GM18499 (cell line): ENCODE results near the gene SLC19A3.
"Not testable (repeated sequence)": the region's sequence is repeated elsewhere in the genome, so short reads cannot be mapped to it uniquely, and the experiment has no call there.

ENCODE experiments used
- ATAC-seq: cut with Tn5 transposase; IDR thresholded peaks from one replicate; pipeline ENCODE4 v1.9.1; 2021; ENCODE audit warnings: moderate number of reproducible peaks; ENCODE audit not compliant: insufficient read depth, unreplicated experiment

The SLC19A3 gene

DNA sequence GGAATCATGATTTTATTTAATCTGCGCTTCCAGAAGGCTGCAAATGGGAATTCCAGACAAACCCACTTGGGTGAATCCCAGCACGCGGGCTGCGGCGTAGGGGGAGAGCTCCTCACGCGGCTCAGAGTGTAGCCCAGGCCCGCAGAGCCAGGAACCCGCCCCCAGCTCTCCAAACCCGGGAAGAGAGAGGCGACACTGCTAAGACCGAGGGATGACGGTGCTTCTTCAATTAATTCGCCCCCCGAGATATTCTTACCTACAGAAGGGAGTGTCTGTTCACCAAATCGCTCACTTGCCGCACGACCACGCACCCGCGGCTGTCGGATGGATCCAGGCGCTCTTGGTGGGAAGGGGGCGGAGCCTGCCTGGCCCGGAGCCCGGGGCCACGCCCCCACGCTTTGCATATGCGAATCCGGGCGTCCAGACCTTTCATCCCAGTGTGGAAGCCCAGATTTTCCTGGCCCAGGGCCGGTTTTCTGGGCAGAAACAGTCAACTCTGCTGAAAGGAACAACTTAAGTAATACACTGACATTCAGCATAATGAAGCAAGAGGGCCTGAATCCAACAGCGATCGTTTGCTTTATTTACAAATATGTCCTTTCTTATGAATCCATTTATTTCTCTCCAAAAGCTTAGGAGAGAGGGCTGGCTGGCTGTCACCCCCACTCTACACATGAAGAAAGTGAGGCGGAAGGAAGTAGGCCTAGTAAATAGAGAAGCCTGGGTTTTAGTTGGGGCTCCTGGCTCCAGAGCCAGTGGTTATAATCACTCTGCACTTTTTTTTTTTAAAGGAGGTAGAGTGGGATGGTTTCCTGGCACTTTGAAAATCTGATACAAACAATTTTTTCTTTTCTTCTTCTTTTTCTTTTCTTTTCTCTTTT, at the start of gene SLC19A3:
Gene SLC19A3 (minus strand): TSS at position 342 of the 881 bp plus-strand sequence. CDS start 15,710 bp downstream, outside the sequence.
- ATAC-seq: no peak

DNA sequence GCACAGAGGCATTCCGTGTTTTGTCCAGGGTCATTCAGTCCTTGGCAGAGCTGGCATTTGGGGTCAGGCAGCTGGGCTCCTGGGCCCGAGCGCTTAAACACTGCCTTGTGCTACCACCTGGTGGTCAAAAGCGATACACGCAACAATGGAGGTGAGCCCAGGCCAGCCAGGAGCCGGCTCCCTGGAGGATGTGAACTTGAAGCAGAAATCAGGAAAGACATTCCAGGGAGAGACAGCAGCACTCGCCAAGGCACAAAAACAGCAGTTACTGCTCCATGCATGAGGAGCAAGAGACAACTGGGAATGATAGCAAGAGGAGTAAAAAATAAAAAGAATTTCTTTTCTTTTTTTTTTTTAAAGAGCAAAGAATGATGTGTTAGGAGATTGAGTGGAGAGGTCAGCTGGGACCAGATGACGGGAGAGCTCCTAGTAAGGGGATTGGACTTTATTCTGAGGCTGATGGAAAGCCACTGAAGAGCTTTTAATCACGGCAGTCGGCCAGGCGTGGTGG, 48.6 kb upstream of the SLC19A3 start:
- peak; percentile 91 for ATAC-seq

DNA sequence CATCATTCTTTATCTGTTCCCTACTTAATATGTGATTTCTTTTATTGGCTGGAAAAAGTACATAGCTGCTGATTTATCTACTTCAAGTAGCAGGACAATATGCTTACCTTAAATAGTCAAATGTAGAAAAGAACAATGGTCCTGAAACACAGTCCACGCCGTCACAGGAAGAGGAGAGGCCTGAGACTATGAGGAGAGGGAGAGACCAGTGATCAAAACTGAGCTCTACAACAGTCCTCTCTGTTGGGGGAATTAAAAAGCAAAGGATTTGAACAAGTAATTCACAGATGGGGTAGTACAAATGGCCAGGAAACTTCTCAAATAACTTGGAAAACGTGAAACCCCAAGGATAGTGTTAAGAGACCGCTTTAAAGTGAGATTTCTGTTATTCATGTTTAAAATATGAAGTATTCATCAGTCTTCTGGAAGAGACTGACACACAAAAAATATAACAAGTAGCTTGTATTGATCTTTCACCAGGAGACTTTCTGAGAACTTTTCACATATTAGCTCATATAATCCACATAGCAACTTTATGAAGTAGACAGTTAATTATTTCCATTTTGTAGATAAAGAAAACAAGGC, 48.1 kb upstream of the SLC19A3 start:
- ATAC-seq: no peak

DNA sequence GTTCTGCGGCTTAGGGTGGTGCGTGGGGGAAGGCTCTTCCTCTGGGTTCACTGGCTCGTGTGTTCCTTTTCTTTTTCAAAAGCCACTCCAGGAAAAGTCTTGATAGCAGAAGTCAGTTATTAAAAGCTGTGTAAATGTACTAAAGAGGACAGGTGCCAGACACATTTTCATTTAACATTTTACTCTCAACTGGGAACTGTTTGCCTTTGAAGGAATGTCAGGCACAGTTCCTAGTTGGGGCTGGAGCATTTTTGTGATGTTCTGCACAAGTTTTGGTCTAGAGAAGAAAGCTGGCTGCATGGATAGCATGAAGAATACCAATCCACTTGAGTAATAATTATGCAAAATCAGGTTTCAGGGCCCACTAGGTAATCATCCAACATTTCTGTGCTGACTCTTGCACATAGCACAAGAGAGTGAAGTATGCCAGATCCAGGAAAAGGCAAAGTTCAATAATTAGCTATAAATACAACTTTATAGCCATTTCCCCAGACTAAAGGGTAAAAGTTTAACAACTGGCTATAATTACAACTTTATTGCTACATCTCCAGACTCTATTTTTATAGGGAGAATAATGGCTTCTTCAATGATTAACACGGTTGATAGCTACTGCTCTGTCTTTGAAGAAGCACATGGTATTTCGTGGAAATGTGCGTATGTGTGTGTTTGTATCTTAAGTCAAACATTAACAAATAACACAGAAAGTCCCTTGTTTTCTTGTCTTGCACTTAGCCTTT, 44.1 kb upstream of the SLC19A3 start:
- ATAC-seq: no peak

DNA sequence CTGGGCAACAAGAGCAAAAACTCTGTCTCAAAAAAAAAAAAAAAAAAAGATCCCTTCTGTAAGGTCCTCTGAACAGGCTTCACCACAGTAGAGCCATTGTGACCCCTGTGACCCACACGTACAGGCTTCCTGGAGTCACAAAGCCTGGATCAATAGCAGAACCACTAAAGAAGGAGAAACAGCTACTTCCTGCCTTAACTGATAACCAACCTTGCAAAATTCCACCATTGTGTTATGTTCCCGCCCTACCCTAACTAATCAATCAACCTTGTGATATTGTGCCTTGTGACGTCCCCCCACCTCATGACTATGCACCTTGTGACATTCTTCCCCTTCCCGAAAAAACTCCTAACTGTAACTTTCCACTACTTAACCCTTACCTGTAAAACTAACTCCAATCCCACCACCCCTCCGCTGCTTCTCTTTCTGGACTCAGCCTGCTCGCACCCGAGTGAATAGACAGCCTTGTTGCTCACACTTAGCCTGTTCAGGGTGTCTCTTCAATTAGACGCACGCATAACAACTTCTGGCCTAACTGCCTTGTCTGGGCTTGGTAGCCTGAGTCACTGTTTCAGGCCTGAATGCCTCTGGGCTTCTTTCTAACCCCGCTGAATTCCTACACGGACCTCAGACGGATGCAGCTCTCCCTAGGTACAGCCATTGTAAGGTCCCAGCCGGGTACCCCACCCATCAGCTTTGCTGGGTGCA, 41.7 kb upstream of the SLC19A3 start:
- ATAC-seq: no peak

DNA sequence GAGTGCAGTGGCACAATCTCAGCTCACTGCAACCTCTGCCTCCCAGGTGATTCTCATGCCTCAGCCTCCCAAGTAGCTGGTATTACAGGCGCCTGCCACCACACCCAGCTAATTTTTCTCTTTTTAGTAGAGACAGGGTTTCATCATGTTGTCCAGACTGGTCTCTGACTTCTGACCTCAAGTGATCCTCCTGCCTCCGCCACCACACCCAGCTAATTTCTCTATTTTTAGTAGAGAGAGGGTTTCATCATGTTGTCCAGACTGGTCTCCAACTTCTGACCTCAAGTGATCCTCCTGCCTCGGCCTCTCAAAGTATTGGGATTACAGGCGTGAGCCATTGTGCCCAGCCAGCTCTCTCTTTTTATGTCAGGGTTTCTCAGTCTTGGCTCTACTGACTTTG, 38.4 kb upstream of the SLC19A3 start:
- not testable (repeated sequence) for ATAC-seq

DNA sequence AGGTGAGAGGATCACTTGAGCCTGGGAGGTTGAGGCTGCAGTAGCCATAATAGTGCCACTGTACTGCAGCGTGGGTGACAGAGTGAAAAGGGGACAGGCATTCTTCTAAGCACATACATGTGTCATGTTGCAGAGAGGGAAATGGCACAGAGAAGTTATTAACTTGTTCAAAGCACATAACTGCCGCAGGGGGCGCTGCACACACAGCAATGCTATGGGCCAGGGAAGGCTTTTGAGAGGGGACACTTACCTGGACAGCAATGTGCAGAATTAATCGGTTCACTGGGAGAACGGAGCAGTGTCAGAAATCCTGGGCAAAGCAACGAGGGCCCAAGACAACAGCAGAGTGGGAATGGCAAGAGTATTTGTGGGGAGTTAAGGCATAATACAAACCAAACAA, 30.3 kb upstream of the SLC19A3 start:
- ATAC-seq: no peak

DNA sequence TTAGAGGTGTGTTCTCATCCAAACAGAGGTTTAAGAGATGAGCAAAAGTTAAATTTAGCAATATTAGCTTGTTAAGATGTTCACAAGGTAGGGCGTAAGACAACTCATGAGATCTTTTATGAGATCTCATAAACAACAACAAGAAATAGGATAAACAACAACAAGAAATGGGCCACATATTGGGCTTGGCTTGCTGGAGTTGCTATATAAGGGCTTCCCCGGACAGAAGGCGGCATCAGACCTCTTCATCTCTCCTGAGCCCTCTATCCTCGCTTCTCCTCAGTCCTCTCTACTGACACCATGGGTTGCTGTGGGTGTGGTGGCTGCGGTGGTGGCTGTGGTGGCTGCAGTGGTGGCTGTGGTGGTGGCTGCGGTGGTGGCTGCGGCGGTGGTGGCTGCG, 27.8 kb upstream of the SLC19A3 start, which contains the start of gene SCYGR8:
Gene SCYGR8 (plus strand): TSS at position 301 of the 400 bp plus-strand sequence. CDS start 0 bp downstream, at position 301.
- ATAC-seq: no peak

DNA sequence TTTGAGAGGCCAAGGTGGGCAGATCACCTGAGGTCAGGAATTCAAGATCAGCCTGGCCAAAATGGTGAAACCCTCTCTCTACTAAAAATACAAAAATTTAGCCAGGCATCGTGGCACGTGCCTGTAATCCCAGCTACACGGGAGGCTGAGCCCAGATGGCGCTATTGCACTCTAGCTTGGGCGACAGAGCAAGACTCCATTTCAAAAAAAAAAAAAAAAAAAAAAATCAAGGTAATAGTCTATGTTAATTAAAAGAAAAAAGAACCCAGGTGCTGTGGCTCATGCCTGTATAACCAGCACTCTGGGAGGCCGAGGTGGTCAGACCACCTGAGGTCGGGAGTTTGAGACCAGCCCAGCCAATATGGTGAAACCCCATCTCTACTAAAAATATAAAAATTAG, 22.9 kb upstream of the SLC19A3 start:
- ATAC-seq: not testable (repeated sequence)

DNA sequence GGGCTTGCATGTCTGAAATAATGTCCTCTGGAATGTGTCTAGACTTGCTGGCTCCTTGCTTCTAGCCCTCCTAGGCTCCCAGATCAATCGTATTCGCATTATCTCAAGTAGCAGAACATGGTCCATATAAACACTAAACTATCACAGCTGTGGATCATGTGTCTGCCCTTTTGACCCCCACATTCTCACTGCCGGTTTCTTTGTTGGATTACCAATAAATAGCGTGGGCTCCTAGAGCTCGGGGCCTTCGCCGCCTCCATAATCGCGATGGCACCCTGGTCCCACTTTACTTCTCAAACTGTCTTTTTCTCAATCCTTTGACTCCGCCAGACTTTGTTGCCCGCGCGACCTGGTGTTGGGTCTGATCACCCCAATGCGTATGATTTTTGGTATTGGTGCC, 21.5 kb upstream of the SLC19A3 start:
- no peak for ATAC-seq

DNA sequence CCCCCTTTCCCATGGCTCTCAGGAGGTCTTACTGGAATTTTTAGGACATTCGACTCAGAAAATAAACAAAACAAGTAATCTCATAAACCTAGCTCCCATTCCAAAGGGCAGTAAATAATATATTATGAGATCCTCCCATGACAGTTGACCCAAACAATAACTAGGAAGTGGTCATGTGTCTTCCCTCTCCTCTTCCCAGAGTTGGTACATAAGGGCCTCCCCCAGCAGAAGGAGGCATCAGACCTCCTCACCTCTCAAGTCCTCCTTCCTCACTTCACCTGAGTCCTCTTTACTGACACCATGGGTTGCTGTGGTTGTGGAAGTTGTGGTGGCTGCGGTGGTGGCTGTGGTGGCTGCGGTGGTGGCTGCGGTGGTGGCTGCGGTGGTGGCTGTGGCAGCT, 10.2 kb upstream of the SLC19A3 start, which contains the start of gene SCYGR7:
Gene SCYGR7 (plus strand): TSS at position 301 of the 400 bp plus-strand sequence. CDS start 0 bp downstream, at position 301.
- no peak for ATAC-seq

DNA sequence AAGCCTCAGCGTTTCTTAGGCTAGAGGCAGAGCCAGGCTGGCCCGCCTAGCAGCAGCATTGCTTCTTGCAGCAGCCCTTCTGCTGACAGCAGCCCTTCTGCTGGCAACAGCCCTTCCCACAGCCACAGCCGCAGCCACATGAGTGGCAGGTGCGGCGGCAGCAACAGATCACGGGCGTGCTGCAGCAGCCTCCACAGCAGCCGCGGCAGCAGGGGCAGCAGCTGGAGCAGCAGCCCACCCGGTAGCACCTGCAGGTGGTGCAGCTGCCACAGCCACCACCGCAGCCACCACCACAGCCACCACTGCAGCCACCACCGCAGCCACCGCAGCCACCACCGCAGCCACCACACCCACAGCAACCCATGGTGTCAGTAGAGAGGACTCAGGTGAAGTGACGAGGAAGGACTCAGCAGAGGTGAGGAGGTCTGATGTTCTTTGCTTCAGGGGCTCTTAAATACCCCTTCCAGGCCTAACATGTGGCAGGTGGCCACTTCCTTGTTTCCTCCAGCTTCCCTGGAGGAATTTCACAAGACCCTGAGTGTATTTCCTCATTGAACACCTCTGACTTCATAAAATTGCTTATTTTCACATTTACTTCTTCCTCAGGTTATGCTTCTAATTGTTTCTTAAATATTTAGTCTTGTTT, 6.7 kb upstream of the SLC19A3 start, which contains the start of gene SCYGR6:
Gene SCYGR6 (minus strand): TSS at position 364 of the 646 bp plus-strand sequence. CDS start 0 bp downstream, at position 364.
- ATAC-seq: no peak

DNA sequence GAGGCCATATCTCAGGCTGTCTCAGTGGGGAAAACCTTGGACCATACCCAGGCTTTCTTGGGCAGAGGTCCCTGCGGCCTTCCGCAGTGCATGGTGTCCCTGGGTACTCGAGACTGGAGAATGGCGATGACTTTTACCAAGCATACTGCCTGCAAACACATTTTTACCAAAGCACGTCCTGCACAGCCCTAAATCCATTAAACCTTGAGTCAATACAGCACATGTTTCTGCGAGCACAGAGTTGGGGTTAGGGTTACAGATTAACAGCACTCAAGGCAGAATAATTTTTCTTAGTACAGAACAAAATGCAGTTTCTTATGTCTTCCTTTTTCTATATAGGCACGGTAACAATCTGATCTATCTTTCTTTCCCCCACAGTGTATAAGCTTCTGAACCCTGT, 5.0 kb upstream of the SLC19A3 start:
- ATAC-seq: not testable (repeated sequence)

DNA sequence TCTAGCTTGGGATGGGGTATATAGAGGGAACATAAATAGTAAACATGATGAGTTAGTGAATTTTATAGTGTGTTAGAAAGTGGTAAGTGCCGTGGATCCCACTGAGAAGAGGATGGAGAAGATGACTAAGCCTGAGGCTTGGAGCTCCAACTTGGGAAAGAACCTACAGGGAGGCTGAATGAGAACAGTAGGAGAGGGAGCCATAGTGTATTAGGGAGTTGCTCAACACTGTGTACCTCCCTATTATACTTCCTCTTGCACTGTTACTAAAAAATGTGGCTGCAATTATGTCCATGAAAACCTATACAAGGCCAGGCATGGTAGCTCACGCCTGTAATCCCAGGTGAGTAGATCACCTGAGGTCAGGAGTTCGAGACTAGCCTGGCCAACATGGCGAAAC, 2.9 kb upstream of the SLC19A3 start:
- no peak for ATAC-seq

DNA sequence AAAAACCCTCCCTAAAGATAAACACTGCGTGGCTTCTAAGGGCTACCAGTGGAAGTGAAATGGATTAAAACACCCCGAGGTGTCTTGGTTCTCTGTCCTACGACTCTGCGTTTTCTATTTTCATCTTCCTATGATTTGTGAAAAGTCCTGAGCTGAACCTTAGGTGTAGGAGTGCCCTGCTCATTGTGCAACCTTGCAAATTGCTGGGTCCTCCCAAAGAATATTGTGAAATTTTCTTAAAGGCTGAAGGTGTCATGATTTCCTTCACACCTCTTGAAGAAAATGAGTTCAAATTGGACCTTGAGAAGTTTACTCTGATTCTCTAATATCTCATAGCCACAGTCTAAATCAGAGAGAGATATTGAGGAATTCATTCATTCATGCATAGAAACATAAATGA, 1.8 kb upstream of the SLC19A3 start:
- ATAC-seq: no peak

DNA sequence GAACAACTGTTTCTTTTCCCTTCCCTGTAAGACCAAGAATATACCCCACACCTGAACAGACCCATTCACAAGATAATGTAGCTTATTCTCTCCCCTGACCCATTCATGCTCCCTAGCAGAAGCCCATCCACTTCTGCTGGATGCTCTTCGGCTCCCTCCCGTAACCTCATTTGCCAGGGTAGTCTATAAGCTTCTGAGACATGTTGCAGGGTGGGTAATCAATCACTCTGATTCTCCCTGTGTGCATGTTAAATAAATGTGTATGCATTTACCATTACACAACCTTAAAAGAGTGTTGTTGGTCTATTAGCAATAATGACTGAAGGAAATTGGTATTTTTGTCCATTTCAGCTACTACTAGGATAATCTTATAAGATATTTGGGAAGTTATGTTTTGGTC, 1.3 kb downstream of the SLC19A3 start:
- no peak for ATAC-seq

DNA sequence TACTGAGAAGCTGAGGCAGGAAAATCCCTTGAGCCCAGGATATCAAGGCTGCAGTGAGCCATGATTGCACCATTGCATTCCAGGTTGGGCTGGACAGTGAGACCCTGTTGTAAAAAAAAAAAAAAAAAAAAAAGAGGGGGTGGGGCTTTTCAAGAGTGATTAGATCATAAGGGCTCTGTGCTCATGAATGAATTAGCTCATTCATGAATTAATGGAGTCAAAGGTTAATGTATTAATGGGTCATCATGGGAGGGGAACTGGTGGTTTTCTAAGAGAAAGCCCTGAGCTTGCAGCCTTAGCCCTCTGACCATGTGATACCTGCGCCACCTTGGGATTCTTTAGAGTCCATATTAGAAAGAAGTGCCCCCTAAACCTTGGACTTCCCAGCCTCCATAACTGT, 4.5 kb downstream of the SLC19A3 start:
- ATAC-seq: no peak

DNA sequence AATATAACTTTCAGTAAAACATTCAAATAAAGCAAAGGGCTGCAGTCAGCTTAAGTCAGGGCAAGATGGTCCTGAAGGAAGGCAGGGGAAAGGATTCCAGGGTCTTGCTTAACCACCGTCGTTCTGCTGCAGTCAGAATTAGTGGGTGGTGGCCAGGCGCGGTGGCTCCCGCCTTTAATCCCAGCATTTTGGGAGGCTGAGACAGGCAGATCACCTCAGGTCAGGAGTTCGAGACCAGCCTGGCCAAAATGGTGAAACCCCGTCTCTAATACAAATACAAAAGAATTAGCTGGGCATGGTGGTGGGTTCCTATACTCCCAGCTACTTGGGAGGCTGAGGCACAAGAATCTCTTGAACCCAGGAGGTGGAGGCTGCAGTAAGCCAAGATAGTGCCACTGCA, 6.8 kb downstream of the SLC19A3 start:
- ATAC-seq: no peak

DNA sequence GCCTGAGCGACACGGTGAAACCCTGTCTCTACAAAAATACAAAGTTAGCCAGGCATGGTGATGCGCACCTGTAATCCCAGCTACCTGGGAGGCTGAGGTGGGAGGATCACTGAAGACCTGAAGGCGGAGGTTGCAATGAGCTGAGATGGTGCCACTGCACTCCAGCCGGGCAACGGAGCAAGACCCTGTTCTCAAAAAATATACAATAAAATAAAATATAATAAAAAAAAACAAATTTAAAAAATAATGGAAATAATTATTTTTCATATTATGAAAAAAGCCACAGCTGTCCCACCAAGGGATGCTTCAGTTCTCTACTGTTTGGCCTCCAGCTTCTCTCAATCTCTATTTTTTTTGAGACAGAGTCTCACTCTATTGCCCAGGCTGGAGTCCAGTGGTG, 10.4 kb downstream of the SLC19A3 start:
- ATAC-seq: no peak
